Melanocyte of skin (primary cell): ENCODE measurements around the gene SLC30A5. TPM values are rescaled to one million over a fixed set of nuclear protein-coding genes. Genes with fewer than 3 reads are reported as not detected.

Source experiments
- small RNA-seq, 2 donors: library from RNA; depleted of rRNA; stranded (forward); fragments of <200 nt; gene quantifications; one replicate each; pipeline ENCODE3, GENCODE V24; 2012
- total RNA-seq, 2 donors: library from RNA; depleted of rRNA; stranded (reverse); fragments of >200 nt; gene quantifications; 2 replicates each; pipeline ENCODE4 v1.2.3, GENCODE V29; 2012

Gene SLC30A5
- 10 to 100 TPM; 41.3 to 47.6 TPM for total RNA-seq

DNA sequence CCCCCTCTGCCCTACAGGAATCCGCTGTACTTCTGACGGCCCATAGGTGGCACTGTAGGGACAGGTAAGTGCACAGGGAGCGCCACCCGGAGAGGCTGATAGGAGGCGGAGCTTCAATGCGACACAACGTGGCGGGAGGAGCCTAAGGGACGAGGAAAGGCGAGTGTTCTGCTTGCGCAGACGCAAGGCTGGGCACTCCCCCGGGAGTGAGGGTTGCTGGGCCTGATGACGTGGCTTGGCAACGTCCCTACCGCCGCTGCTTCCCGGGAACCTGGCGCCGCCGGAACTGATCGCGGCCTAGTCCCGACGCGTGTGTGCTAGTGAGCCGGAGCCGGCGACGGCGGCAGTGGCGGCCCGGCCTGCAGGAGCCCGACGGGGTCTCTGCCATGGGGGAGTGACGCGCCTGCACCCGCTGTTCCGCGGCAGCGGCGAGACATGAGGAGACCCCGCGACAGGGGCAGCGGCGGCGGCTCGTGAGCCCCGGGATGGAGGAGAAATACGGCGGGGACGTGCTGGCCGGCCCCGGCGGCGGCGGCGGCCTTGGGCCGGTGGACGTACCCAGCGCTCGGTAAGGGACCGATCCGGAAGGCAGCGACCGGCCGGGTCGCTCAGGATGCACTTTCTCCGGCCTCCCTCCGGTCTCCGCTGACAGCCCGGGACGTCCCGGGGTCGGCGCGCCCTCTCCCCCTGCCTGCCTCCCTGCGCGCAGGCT lies at the start of gene SLC30A5:
Gene SLC30A5, plus strand, starts transcription at position 244 of the 712 bp plus-strand sequence. Its CDS starts 242 bp downstream, at position 486.

DNA sequence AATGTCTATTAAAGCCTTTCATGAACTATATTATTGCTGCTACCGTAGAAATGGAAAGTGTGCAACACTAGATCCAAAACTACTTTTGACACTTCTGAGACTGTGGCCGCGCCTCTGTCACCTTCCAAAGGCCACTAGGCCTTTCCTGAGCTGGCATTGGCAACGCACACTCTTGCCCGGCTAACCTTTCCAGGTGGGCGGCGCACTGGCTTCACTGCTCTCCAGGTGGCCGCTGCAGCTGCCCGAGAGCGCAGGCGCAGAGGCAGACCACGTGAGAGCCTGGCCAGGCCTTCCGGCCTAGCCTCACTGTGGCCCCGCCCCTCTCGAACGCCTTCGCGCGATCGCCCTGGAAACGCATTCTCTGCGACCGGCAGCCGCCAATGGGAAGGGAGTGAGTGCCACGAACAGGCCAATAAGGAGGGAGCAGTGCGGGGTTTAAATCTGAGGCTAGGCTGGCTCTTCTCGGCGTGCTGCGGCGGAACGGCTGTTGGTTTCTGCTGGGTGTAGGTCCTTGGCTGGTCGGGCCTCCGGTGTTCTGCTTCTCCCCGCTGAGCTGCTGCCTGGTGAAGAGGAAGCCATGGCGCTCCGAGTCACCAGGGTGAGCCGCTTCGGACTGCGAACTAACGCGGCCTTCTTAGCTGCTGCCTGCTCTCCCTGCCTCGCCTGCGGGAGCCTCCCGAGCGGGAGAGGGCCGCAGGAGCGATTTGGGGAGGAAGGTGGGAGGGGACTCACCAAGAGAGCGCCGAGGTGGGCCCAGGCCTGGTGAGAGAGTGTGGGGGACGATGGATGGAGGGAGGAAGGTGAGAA lies 73.1 kb downstream of the SLC30A5 start, which contains the start of gene CCNB1:
Gene CCNB1, plus strand, starts transcription at position 465 of the 807 bp plus-strand sequence. Its CDS starts 113 bp downstream, at position 578.

Small RNA genes lying within 50 kb of the gene (small RNA-seq; reads per million reads assigned to genes)
- gene SNORA50D (0 reads per million in 2 donors), gene SUMO2P4 (0 reads per million in 2 donors)

Other genes starting within 250 kb of the SLC30A5 start
- gene CCNB1, start 73.1 kb downstream of the SLC30A5 start, total RNA-seq: 100 to 1,000 TPM; 137 to 419 TPM
- 10 to 100 TPM; 10.3 to 12.3 TPM for gene CENPH, start 95.6 kb downstream of the SLC30A5 start, total RNA-seq
- gene CDK7, start 140.9 kb downstream of the SLC30A5 start, total RNA-seq: 10 to 100 TPM; 29.3 to 46.6 TPM
- gene CCDC125, start 238.8 kb downstream of the SLC30A5 start, total RNA-seq: 1 to 10 TPM; 2.4 to 2.7 TPM